Globus pallidus (tissue), 1 donor: ENCODE measurements around the gene PLXNA4.

Experiments
- DNase-seq: peaks from one replicate; pipeline ENCODE4 v3.0.0-alpha.2; 2015; ENCODE audit warnings: low spot score

The PLXNA4 gene

DNA sequence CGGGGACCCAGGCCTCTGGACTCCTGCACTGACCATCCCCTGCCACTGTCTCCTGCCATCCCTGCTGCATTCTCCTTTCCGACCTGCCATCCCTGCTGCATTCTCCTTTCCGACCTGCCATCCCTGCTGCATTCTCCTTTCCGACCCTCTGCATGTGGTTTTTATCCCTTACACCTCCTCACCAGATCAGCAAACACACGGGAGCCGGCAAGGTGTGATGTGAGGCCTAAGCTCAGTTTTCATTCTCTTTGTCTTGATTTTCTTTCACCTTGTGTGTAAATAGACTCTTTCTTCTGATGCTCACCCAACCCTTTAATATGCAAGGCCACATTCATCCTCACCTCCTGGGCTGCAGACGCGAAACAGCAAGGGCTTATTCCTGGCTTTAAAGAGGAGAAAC lies 11.4 kb downstream of the PLXNA4 start:
- DNase-seq, result no peak

- DNase-seq, result no peak
These were observed 12.2 kb downstream of the PLXNA4 start for GRCh38 chr7:132564090-132564489.

DNA sequence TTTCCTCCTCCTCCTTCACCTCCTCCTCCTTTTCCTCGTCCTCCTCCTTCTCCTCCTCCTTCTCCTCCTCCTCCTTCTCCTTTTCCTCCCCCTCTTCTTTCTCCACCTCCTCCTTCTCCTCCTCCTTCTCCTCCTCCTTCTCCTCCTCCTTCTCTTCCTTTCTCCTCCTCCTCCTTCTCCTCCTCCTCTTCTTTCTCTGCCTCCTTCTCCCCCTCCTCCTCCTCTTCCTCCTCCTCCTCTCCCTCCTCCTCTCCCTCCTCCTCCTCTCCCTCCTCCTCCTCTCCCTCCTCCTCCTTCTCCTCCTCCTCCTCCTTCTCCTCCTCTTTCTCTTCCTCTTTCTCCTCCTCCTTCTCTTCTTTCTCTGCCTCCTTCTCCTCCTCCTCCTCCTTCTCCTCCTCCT lies 13.6 kb downstream of the PLXNA4 start:
- DNase-seq, result no peak

DNA sequence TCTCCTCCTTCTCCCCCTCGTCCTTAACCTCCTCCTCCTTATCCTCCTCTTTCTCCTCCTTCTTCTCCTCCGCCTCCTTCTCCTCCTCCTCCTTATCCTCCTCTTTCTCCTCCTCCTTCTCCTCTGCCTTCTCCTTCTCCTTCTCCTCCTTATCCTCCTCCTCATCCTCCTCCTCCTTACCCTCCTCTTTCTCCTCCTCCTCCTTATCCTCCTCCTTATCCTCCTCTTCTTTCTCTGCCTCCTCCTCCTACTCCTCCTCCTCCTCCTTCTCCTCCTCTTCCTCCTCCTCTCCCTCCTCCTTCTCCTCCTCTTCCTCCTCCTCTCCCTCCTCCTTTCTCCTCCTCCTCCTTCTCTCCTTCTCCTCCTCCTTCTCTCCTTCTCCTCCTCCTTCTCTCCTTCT lies 14.5 kb downstream of the PLXNA4 start:
- no peak for DNase-seq

- DNase-seq, result no peak
These were observed 15.3 kb downstream of the PLXNA4 start for GRCh38 chr7:132560825-132561529.

DNA sequence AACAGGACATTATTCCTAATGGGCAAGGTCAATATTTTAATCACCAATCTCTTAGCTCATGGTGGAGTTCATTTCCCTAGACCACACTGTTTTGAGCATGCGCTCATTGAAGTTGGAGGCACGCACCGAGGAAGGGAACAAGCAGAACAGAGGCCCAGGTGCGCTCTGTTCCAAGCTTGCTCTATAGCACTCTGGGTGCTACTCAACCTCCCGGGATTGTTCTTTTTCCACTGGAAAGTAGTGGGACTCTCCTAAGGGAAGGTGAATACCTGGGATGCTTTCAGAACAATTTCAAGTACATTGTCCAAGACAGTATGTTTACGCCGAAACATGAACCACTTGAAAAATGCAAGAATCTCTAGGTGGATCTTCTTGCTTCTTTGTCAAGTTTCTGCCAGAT lies 16.2 kb downstream of the PLXNA4 start:
- DNase-seq, result no peak

DNA sequence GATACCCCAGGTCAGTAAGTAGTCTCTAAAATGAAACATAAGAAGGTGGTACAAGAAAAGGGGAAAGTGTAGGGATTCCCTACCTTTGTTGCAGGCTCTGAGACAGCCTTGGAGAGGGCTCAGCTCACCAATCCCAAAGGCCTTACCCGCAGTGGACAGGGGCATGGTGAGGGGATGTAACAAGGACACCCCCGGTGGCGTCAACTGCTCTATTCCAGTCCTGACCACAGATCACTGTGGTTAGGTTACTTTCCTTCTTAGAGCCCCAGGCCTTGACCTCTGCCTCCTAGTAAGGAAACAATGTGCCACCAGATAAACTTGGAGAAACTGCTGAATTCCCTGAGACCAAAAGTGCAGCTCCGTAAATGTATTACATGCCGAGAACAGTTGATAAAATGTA lies 17.5 kb downstream of the PLXNA4 start:
- no peak for DNase-seq

DNA sequence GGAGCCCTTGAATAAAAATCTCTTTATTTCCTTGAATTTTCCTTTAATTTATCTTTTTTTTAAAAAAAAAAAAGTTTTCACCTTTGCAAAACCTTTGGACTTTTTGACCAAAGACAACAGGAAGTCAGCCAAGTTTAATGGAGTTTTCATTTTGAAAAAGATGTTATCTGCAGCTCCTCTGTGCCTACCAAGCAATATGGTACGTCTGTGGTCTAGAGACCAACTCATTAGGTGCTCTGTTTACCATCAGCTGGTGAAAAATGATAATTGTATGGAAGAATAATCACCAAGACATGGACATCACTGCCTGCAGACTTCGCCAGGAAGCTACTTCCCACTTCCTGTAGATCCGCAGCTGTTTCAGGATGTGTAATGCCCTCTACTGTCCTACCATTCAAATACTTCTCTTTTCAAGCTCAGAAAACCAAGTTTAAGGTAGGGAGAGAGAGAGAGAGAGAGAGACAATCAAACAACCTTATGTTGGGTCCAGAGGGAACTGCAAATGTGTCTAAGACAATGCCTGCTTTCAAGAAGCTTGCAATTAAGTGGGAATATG lies 18.7 kb downstream of the PLXNA4 start:
- DNase-seq, result no peak

DNA sequence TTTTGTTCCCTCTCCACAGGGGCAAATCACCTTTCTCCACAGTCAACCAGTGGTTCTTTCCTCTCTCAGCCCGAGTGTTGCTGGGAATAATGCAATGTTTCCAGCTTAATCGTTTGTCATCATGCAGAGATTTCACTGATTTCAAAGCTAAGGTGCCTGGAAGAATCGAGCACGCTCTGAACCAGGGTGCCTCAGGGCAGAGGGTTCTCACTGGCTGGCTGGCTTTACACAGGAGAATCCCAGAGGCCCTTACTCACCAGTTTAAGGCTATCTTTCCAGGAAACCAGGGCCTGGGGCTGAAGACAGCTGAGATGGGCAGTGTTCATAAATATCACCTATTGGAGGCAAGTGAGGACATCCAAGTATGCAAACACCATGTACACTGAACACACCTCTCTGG lies 21.8 kb downstream of the PLXNA4 start:
- no peak for DNase-seq

GRCh38 chr7:132553031-132553430 lies 23.2 kb downstream of the PLXNA4 start:
- DNase-seq, result no peak

- no peak for DNase-seq
These were observed 24.4 kb downstream of the PLXNA4 start for GRCh38 chr7:132551886-132552285.

GRCh38 chr7:132551439-132551838 lies 24.8 kb downstream of the PLXNA4 start:
- no peak for DNase-seq

DNA sequence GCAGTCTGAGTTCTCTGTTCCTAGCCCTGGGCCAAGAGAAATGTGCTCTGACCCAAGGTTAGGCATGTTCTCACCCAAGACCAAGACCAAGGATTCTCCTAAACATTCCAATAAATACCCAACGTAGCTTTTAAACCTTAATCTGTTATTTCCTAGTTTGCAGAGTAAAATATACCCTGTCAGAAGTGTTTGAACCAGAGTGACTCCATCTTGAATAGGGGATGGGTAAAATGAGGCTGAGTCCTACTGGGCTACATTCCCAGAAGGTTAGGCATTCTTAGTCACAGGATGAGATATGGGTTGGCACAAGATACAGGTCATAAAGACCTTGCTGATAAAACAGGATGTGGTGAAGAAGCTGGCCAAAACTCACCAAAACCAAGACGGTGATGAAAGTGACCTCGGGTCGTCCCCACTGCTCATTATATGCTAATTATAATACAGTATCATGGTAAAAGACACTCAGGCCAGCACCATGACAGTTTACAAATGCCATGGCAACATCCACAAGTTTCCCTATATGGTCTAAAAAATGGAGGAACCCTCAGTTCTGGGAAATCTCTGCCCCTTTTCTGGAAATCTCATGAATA lies 27.7 kb downstream of the PLXNA4 start:
- DNase-seq, result no peak

DNA sequence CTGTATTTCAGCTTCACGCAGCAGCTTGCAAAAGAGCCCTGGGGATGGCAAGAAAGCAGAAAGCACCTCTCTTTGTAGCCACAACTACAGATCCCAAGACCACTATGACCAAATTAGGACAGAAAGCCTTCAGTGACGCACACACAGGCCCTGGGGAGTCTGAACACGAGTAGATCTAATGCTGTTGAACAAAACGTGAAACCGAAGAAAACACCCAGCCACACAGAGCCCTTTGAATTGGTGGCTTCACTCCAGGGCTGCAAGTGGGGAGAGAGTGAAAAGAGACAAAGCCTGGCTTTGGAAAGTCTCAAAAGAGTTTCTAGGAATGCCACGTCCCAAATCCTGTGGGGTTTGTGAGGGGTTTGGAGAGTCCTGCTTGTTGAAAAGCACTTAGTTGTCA lies 28.4 kb downstream of the PLXNA4 start:
- DNase-seq, result peak; percentile 21

- DNase-seq, result no peak
These were observed 29.7 kb downstream of the PLXNA4 start for GRCh38 chr7:132546366-132547127.

GRCh38 chr7:132545756-132546155 lies 30.5 kb downstream of the PLXNA4 start:
- DNase-seq, result no peak

DNA sequence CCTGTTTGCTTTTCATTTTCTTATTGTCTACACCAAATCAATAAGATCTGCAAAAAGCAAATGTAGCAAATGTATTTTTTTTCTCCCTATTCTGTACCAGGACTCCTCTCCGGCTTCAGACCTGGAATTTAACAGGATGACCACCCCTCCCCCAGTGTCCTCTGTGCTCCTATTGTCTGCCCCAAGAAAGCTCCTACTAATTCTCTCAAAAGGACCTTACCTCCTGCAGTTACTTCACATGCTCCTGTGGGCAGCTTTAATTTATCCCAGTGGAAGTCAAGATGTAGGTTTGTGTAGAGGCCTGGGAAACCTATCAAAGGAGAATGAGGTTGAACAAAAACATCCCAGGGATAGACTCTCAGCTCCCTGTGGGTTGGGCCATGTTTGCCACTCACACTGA lies 31.3 kb downstream of the PLXNA4 start:
- DNase-seq, result no peak

DNA sequence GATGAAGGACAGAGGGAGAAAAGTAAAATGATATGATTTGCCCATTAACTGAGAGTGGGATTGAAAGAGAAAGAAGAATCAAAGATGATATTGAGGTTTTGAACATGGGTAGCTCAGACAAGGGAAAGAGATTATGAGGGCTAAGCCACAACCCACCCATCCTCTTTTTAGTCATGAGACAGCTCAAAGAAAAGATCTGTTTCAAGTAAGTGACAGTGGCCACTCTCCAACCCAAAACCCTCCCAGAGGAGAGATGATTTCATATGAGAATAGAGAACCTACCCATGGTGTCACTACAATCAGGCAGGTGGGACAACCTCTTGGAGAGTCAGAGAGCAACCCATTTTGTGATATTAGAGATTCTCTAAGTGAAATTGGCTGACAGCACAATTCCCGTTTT lies 32.2 kb downstream of the PLXNA4 start:
- DNase-seq, result no peak

- no peak for DNase-seq
These were observed 33.4 kb downstream of the PLXNA4 start for GRCh38 chr7:132542895-132543294.

GRCh38 chr7:132541656-132542055 lies 34.6 kb downstream of the PLXNA4 start:
- DNase-seq, result no peak

- DNase-seq, result peak; percentile 19
These were observed 38.7 kb downstream of the PLXNA4 start for GRCh38 chr7:132537456-132538145.

- no peak for DNase-seq
These were observed 39.4 kb downstream of the PLXNA4 start for GRCh38 chr7:132536654-132537395.
